CD4-positive, alpha-beta T cell treated with Interferon alpha-2 for 1 hour (primary cell): ENCODE data around the gene ADK.
A peak's percentile ranks its signal among the peaks of the same experiment; 100 is the strongest.
"Not testable (repeated sequence)": the region's sequence is repeated elsewhere in the genome, so short reads cannot be mapped to it uniquely, and the experiment has no call there.

Source experiments
- DNase-seq, 2 donors: peaks; one replicate each; pipeline ENCODE4 v3.0.0-alpha.2; 2020 to 2022

ADK gene

GRCh38 chr10:74306227-74306982, 155.4 kb downstream of the ADK start:
- no peak for DNase-seq

DNA sequence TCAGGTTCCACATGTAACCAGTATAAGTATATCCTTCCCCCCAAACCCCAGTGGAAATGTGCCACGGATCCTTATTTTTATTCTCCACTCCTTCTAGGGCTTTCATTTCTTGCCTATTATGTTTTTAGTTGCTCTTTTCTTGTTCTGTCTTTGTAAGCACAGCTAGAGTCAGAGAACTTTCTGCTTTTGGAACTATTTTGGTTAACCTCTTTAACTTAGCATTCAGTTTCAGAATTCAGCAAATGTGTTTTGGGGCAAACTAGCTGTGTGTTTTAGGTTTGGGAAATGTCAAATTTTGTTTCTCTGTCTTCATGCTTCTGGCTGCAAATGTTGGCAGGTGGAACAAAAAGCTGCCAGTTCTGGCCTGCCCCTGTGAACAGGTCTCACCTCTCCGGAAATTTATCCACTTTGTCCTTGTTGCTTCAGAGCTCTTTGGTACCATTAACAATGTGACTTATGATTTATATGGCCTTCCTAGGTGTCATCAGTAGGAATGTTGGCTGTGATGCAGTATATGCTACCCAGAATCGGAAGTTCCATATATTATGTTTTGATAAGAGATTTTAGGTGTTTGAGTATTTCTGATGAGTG, 156.1 kb downstream of the ADK start:
- no peak for DNase-seq

DNA sequence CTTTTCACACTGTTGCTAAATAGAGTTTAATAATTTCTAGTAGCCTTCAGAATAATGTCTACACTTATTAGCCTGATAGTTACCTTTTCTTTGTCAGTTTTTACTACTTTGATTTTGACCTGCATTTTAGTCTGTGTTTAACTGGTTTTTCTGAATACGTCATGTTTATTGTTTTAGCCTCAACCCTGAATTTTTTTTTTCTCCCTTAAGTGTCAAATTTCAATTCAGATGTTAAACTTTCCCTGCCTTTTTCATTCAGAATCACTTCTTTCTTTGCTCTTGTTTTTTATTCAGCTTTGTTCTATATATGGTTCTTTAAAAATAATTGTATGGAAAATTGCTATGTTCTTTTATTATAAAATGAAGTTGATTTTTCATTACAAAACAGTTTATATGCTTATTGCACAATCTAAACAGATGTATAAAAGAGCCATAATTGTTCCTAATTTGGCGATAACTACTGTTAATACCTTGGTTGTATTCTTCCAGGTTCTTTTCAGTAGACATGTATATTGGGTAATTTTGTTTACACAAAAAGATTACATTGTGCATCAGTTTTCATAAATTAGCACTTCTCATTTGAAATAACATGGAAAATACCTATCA, 159.7 kb downstream of the ADK start:
- no peak for DNase-seq

DNA sequence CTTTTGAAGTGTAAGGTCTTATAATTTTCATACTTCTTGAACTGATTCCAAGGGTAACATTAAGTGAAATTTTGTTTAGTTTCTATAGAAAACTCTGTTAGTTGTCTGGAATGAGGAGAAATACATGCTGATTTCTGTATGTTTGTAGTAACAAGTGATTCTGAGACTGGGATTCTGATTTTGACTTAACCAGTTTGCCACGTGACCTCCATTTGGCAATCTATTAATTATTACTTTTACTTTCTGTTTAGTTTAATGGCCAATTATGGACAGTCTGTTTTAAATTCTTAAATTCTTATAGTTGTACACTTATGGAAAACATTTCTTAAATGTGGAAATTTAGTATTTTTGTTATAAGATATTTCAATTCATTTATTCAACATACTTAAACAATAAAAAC, 163.1 kb downstream of the ADK start:
- DNase-seq = peak in 1 of 2 donors; percentile 19

DNA sequence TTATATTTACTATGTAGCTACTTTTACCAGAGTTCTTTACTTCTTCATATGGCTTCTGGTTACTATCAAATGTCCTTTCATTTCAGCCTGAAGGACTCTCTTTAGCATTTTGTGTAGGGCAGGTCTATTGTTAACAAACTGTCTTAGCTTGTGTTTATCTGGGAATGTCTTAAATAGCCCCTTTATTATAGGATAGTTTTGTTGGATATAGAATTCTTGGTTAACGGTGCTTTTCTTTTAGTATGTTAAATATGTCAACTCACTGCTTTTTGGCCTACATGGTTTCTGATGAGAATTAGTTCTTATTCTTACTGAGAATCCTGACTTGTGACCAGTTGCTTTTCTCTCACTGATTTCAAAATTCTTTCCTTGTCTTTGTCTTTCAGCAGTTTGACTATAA, 169.0 kb downstream of the ADK start:
- no peak for DNase-seq

- no peak for DNase-seq
These were observed 169.7 kb downstream of the ADK start for GRCh38 chr10:74320717-74321116.

DNA sequence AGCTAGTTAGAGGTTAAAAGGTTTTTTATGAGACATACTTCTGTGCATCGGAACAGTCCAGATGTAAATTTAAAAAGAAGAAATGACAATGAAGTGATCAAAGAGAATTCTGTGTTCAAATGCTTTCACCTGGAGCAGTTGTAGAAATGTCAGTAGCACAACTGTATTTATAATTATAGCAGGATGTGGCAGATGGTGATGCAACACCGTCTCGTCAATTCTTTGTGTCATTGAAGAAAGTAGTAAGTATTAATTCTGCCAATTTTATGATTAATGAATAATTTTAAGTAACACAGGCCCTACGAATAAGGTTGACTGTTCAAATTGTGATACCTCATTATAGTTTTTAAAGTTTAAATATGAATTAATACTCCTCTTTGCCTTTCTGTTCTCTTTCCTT, 171.1 kb downstream of the ADK start:
- no peak for DNase-seq

DNA sequence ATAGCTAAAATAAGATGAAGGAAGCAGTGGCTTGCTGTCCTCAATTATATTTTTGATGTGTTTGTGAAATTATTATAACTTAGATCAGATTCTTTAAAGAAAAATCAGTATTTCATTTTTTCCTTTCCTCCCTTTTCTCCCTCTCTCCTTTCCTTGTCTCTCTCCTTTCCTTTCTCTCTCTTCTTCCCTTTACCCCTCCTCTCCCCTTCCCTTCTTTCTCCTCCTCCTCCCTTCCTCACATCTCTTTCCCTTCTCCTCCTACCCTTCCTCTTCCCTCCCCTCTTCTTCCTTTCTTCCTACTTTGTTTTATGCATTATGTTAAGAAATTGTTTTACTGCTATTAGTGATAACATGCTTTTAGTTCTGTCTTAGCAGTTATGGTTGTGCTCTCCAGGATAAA, 171.5 kb downstream of the ADK start:
- no peak for DNase-seq

DNA sequence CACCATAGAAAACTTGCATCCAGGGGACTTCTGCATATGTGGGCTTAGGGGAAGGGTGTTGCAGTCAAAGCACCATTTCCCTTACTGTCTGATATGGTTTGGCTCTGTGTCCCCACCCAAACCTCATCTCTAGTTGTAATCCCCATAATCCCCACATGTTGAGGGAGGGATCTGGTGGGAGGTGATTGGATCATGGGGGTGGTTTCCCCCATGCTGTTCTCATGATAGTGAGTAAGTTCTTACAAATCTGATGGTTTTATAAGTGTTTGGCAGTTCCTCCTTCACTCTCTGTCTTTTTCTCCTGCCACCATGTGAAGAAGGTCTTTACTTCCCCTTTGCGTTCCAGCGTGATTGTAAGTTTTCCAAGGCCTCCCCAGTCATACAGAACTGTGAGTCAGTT, 177.4 kb downstream of the ADK start:
- DNase-seq = peak in 1 of 2 donors; percentile 33

- DNase-seq = no peak
These were observed 178.9 kb downstream of the ADK start for GRCh38 chr10:74329873-74330272.

- no peak for DNase-seq
These were observed 179.6 kb downstream of the ADK start for GRCh38 chr10:74330646-74331045.

DNA sequence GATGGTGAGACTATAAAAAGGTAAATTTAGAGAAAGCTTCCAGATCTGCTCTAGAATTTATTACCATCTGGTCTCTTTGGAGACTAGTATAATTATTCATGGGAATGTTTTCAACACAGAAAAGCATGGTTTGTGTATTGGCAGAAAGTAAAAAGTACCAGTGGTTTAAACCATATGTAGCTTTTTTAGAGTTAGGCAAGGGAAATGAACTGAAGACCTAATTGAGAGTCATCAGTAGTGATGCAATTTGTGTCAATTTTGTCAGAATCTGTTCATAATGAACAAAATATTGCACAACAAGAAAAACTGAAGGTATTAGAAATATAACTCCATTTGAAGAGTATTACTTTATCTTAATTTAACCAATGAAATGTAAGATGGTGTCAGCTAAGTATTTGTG, 181.4 kb downstream of the ADK start:
- DNase-seq = no peak

- no peak for DNase-seq
These were observed 182.2 kb downstream of the ADK start for GRCh38 chr10:74333174-74333573.

- no peak for DNase-seq
These were observed 183.2 kb downstream of the ADK start for GRCh38 chr10:74334221-74334620.

DNA sequence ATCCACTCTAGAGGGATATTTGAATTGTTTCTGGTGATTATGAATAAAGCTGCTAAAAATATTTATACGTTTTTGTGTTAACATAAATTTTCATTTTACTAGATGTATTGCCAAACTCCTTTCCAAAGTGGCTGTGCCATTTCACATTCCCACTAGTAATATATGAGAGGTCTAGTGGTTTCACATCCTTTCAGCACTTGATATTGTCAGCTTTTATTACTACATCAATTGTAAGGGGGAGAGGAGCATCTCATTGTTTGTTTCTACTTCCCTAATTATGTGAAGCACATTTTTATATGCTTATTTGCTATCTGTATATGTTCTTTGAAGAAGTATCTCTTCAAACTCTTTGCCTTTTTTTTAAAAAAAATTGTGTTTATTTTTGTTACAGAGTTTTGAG, 184.5 kb downstream of the ADK start:
- DNase-seq = no peak

DNA sequence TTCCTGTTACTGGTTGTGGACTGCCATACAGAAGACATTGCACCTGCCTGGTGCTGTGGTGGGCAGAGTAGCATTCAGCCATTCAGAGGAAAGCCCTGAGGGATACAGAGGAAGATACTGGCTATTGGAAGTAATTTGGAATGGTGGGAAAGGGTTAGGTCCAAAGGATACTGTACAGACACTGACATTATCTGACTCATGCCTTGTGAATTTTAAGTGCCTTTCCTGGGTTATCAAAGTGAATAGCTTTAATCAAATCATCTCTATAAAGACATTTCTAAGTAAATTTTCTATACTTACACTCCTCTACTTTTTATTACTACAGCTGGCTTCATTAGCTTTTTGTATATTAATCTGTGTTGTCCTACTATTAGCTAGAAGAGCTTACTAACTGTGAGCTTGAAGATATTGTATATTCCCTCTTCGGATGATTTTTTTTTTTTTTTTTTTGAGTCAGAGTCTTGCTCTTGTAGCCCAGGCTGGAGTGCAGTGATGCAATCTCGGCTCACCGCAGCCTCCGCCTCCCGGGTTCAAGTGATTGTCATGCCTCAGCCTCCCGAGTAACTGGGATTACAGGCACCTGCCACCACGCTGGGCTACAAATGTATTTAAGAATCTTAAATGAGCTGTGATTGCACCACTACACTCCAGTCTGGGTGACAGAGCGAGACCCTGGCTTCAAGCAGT, 186.5 kb downstream of the ADK start:
- no peak for DNase-seq

DNA sequence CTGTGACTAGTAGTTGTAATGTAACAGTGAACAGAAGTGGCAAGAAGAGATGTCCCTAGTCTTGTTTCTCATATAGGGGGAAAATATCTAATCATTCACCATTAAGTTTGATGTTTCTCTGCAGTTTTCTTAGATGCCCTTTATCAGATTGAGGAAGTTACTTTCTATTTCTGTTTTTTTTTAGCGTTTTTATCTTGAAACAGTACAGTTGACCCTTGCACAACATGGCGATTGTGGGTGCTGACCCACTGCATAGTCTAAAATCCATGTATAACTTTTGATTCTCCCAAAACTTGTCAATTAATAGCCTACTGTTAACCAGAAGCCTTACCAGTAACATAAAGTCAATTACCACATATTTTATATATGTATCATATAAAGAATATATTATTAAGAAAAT, 192.0 kb downstream of the ADK start:
- DNase-seq = no peak

- DNase-seq = no peak
These were observed 192.8 kb downstream of the ADK start for GRCh38 chr10:74343804-74344203.

DNA sequence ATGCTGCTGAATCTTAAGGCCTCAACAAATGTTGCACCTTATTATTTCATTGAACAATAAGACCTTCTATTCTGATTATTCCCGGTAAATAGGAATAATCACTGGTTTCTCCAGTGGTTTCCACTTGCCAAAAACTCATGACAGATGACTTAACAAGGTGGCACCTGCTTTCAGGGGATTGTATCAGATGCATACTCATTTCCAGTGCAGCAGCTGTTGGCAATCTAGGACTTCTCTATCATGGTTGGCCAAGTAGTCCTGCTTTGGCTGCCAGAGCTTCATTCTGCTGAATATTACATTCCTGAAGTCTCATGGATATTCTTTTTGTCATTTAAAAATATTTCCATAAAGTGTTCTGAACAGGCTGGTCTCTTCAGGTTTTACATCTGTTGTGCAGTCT, 193.3 kb downstream of the ADK start:
- DNase-seq = no peak

GRCh38 chr10:74347522-74347921, 196.5 kb downstream of the ADK start:
- DNase-seq = no peak

- not testable (repeated sequence) for DNase-seq
These were observed 202.0 kb downstream of the ADK start for GRCh38 chr10:74353021-74353420.

- no peak for DNase-seq
These were observed 210.7 kb downstream of the ADK start for GRCh38 chr10:74361678-74362077.

GRCh38 chr10:74363727-74364126, 212.7 kb downstream of the ADK start:
- DNase-seq = no peak

DNA sequence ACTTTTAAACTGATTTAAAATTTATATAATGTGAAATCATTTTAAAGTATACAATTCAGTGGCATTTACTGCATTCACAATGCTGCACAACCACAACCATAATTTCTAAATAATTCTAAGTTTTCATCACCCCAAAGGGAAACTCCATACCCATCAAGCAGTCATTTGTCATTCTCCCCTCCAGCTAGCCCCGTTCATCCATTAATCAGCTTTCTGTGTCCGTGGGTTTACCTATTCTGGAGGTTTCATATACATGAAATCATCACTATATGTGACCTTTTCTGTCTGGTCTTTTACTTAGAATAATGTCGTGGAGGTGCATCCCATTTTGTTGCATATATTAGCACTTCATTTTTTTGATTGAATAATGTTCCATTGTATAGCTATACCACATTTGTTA, 214.1 kb downstream of the ADK start:
- no peak for DNase-seq
